Nephron (organoid): ENCODE results near the gene PHF11.

Experiments used
- H3K27ac Mint-ChIP-seq, 3 experiments: 2 replicates each; pipeline ENCODE4 v1.8.0; 2020; ENCODE audit warnings: mixed read lengths in 3 of 3, mild to moderate bottlenecking in 2 of 3, moderate library complexity in 1 of 3
- H3K27me3 Mint-ChIP-seq: 2 replicates; pipeline ENCODE4 v1.8.0; 2021; ENCODE audit warnings: low read depth, mild to moderate bottlenecking, moderate library complexity, mixed read lengths
- H3K36me3 Mint-ChIP-seq: 2 replicates; pipeline ENCODE4 v1.8.0; 2020; ENCODE audit warnings: low read depth, mixed read lengths
- H3K4me1 Mint-ChIP-seq: 2 replicates; pipeline ENCODE4 v1.8.0; 2020; ENCODE audit warnings: mixed read lengths
- H3K4me3 Mint-ChIP-seq, 3 experiments: 2 replicates each; pipeline ENCODE4 v1.8.0; 2020; ENCODE audit warnings: mild to moderate bottlenecking in 3 of 3, mixed read lengths in 3 of 3, moderate library complexity in 2 of 3
- H3K9me3 Mint-ChIP-seq: 2 replicates; pipeline ENCODE4 v1.8.0; 2020; ENCODE audit warnings: mixed read lengths
- CTCF ChIP-seq, 3 experiments: fragments of 200-600 bp; sonication (generic); IDR thresholded peaks; one replicate each; pipeline ENCODE4 v1.5.0; 2021; ENCODE audit warnings: antibody characterized with exemption in 3 of 3; ENCODE audit not compliant: unreplicated experiment in 3 of 3

The PHF11 gene

DNA sequence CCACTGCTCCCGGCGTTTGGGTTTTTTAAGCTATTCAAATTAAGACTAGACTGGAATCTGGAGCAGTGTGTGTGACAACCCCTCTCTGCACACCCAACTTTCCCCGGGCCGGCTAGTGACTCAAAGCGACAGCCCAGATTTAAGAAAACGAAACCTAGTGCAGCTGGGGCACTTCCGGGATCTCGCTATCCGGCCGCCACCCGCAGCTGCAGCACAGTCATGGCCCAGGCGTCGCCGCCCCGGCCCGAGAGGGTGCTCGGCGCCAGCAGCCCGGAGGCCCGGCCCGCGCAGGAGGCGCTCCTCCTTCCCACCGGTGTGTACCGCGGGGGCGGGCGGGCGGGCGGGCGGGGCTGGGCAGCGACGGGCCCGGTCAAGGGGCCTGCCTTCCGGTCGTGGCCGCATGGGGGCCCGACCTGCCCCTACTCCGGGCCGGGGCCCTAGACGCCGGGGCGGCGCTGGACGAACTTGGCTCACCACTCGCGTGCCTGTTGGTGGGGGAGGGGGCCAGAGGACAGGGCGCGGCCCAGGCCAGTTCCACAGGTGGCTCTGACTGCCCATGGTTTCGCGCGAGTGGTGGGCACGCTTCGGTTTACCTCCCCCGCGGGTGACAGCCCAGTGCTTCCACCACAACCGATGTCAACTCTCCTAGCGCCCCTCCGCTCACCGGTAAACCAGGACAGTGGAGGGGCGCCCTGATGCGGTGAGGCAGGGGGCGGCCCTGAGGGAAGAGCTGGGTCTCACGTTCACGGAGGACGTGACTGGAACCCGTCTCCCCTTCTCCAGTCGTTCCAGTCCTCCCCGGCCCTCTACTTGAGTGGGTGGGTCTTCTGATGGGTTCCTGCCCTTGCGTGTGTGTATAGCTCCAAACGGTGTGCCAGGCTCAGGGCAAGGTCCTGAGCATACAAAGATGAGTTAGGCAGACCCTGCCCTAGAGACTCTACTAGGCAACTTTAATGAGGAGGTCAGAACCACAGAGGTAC, at the start of gene PHF11:
TSS of gene PHF11 (plus strand) at position 171 of the 980 bp plus-strand sequence. CDS start at position 220, 49 bp downstream.
- Mint-ChIP-seq H3K27ac (peak within 1 kb of the TSS; percentile 92 to 97 (median 93)), H3K9me3 (no peaks in the 10 kb centered on the region), H3K27me3 (no peaks in the 10 kb centered on the region), H3K4me1 (no peaks in the 10 kb centered on the region), H3K4me3 (peak within 1 kb of the TSS; percentile 92 to 94 (median 94)), H3K36me3 (peaks cover 13% of the 10 kb centered on the region)
- TF ChIP-seq CTCF (IDR thresholded peaks at IDR 0.05; ENCODE audit: unreplicated experiment in 3 of 3), result peak in 2 of 3 experiments; percentile 8 to 27

- peak overlapping the region in 2 of 3 experiments; percentile 51 to 65 for H3K27ac Mint-ChIP-seq
- H3K4me1 Mint-ChIP-seq, result peaks cover 12% of the 10 kb centered on the region
- TF ChIP-seq CTCF (IDR thresholded peaks at IDR 0.05; ENCODE audit: unreplicated experiment in 3 of 3), result no peak
- H3K36me3 Mint-ChIP-seq, result peaks cover 4% of the 10 kb centered on the region
- peak overlapping the region; percentile 61 to 82 (median 76) for H3K4me3 Mint-ChIP-seq
- no peaks in the 10 kb centered on the region for H3K27me3 Mint-ChIP-seq
- no peaks in the 10 kb centered on the region for H3K9me3 Mint-ChIP-seq
These were observed 49.3 kb upstream of the PHF11 start for GRCh38 chr13:49446473-49446872.

DNA sequence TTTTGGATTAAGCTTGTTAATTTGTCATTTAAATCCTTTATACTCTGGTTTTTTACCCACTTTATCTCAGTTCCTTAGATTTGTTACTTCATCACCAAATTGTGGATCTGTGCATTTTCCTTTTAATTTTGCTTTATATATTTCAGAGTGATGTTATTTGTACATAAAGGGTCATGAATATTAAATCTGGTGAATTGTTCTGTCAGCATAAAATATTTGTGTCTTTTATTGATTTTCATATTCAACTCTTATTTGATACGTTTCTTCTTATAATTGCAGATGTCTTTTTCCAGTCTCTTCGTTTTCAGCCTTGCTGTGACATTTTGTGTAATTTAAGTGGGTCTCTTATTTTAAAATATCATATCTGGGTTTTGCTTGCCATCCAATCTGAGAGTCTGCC, 47.0 kb upstream of the PHF11 start:
- H3K27ac Mint-ChIP-seq, result no peak overlapping the region
- H3K4me3 Mint-ChIP-seq, result no peak overlapping the region
- no peaks in the 10 kb centered on the region for H3K27me3 Mint-ChIP-seq
- TF ChIP-seq CTCF (IDR thresholded peaks at IDR 0.05; ENCODE audit: unreplicated experiment in 3 of 3), result no peak
- peaks cover 12% of the 10 kb centered on the region for H3K4me1 Mint-ChIP-seq
- H3K9me3 Mint-ChIP-seq, result no peaks in the 10 kb centered on the region
- H3K36me3 Mint-ChIP-seq, result peaks cover 9% of the 10 kb centered on the region

DNA sequence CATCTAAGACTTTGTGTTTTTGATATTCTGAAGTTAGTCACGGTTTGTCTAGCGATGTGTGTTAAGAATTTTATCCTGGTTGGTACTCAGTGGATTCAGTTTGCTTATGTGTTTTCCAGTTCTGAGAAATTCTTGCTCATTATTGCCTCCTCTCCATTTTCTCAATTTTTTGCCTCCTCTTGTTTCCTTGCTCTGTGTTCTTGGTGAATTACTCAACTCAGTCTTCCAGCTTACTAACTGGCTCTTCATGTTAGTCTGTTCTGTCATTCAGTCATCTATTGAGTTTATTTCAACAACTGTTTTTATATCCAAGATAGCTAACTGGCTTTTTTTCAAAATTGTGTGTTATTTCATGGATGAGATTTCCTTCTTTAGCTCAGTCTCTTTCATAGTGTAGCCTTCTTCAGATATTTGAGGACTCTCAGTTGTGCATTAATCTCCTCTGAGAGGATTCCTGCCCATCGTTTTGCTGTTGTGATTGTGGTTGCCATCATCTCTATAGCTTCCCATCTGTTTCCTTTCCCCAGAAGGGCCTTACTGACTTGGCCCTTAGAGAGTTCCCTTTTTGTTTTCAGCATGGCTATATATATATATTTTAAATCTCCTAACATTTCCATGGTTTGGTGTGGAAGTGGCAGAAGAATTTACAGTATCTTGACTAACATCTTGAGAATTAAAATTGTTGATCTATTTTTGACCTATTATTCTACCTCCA, 45.5 kb upstream of the PHF11 start:
- no peak overlapping the region for H3K4me3 Mint-ChIP-seq

More for the DNA sequence above, 45.5 kb upstream of the PHF11 start:
- peaks cover 9% of the 10 kb centered on the region for H3K36me3 Mint-ChIP-seq
- no peaks in the 10 kb centered on the region for H3K27me3 Mint-ChIP-seq
- H3K9me3 Mint-ChIP-seq, result no peaks in the 10 kb centered on the region
- H3K4me1 Mint-ChIP-seq, result peaks cover 5% of the 10 kb centered on the region
- no peak overlapping the region for H3K27ac Mint-ChIP-seq
- TF ChIP-seq CTCF (IDR thresholded peaks at IDR 0.05; ENCODE audit: unreplicated experiment in 3 of 3), result no peak
